IMR-90 (cell line): ENCODE measurements around the gene TMEM14B. TPM values are rescaled to one million over a fixed set of nuclear protein-coding genes. Genes with fewer than 3 reads are reported as not detected.

ENCODE experiments used
- ATAC-seq: fragments of 200-7000 bp; cut with Tn5 transposase; 2 replicates; pipeline ENCODE4 v1.9.1; 2020; ENCODE audit warnings: low read depth, mild to moderate bottlenecking, moderate library complexity
- BruUV-seq: library from RNA; stranded (reverse); fragments of 400-500 nt; replicated peaks from 2 replicates; lab custom pipeline; 2021; lab: Mats Ljungman, UMichigan
- CTCF ChIA-PET: fragments of 300-600 bp; formaldehyde crosslinking; extraction: SDS; loops from one replicate; lab custom pipeline; 2021; ENCODE audit warnings: antibody characterized with exemption; lab: Yijun Ruan, JAX
- POLR2A ChIA-PET: fragments of 300-600 bp; sonication (Branson Sonifier 250); formaldehyde crosslinking; loops from one replicate; lab custom pipeline; 2022; ENCODE audit warnings: antibody characterized with exemption; ENCODE audit not compliant: unreplicated experiment; lab: Charles Lee
- DNase-seq: peaks from one replicate; pipeline ENCODE4 v3.0.0; 2013
- H2AFZ ChIP-seq: replicated peaks from 2 replicates; pipeline ENCODE3; 2013; ENCODE audit warnings: low read length, mild to moderate bottlenecking; ENCODE audit not compliant: poor library complexity
- H2AK5ac ChIP-seq: 2 replicates; pipeline ENCODE4 v1.6.1; 2013; ENCODE audit warnings: low read depth, low read length, inconsistent platforms
- H2AK9ac ChIP-seq: replicated peaks from 2 replicates; pipeline ENCODE3; 2013; ENCODE audit warnings: mild to moderate bottlenecking, low read depth, low read length, moderate library complexity; ENCODE audit not compliant: poor library complexity
- H2BK120ac ChIP-seq: 2 replicates; pipeline ENCODE4 v1.6.1; 2013; ENCODE audit warnings: low read depth, low read length, inconsistent platforms
- H2BK15ac ChIP-seq: 3 replicates; pipeline ENCODE4 v1.6.1; 2013; ENCODE audit warnings: low read depth, low read length, inconsistent platforms
- H2BK20ac ChIP-seq: 2 replicates; pipeline ENCODE4 v1.6.1; 2013; ENCODE audit warnings: low read depth, mild to moderate bottlenecking, inconsistent platforms, low read length, moderate library complexity
- H2BK5ac ChIP-seq: 2 replicates; pipeline ENCODE4 v1.6.1; 2013; ENCODE audit warnings: mild to moderate bottlenecking, low read depth, low read length, inconsistent platforms; ENCODE audit not compliant: poor library complexity, severe bottlenecking
- H3K14ac ChIP-seq: replicated peaks from 2 replicates; pipeline ENCODE4 v1.6.1; 2013; ENCODE audit warnings: low read depth, low read length, inconsistent platforms
- H3K18ac ChIP-seq: 2 replicates; pipeline ENCODE4 v1.6.1; 2013; ENCODE audit warnings: low read depth, low read length, control low read depth
- H3K23ac ChIP-seq: 2 replicates; pipeline ENCODE4 v1.6.1; 2013; ENCODE audit warnings: low read depth, low read length, inconsistent platforms
- H3K27ac ChIP-seq: 2 replicates; pipeline ENCODE4 v1.5.1; 2013; ENCODE audit warnings: mild to moderate bottlenecking, control low read depth, low read length; ENCODE audit not compliant: insufficient read depth
- H3K27me3 ChIP-seq: 2 replicates; pipeline ENCODE4 v1.6.1; 2013; ENCODE audit warnings: low read length; ENCODE audit not compliant: control insufficient read depth, insufficient read depth
- H3K36me3 ChIP-seq: 2 replicates; pipeline ENCODE4 v1.6.1; 2013; ENCODE audit warnings: low read length, mixed read lengths; ENCODE audit not compliant: control insufficient read depth, insufficient read depth
- H3K4ac ChIP-seq: 2 replicates; pipeline ENCODE4 v1.6.1; 2013; ENCODE audit warnings: low read depth, low read length, inconsistent platforms
- H3K4me1 ChIP-seq: 2 replicates; pipeline ENCODE4 v1.6.1; 2013; ENCODE audit warnings: low read length, mixed read lengths; ENCODE audit not compliant: control insufficient read depth, insufficient read depth
- H3K4me2 ChIP-seq: 2 replicates; pipeline ENCODE4 v1.6.1; 2013; ENCODE audit warnings: low read depth, mild to moderate bottlenecking, control low read depth, low read length, moderate library complexity
- H3K4me3 ChIP-seq: 2 replicates; pipeline ENCODE4 v1.5.1; 2013; ENCODE audit warnings: low read depth, mild to moderate bottlenecking, control low read depth, low read length, moderate library complexity; ENCODE audit not compliant: insufficient read depth
- H3K56ac ChIP-seq: 2 replicates; pipeline ENCODE4 v1.6.1; 2013; ENCODE audit warnings: low read length, inconsistent platforms; ENCODE audit not compliant: insufficient read depth; ENCODE audit errors: extremely low read depth
- H3K79me1 ChIP-seq, 2 experiments: 2 replicates each; pipeline ENCODE4 v1.6.1; 2013; ENCODE audit warnings: low read length in 2 of 2, inconsistent platforms in 1 of 2, low read depth in 1 of 2
- H3K9ac ChIP-seq: 2 replicates; pipeline ENCODE4 v1.6.1; 2013; ENCODE audit warnings: low read depth, low read length, control low read depth
- H3K9me1 ChIP-seq: 2 replicates; pipeline ENCODE4 v1.6.1; 2013; ENCODE audit warnings: low read length, inconsistent platforms; ENCODE audit not compliant: insufficient read depth
- H3K9me3 ChIP-seq: 2 replicates; pipeline ENCODE4 v1.6.1; 2013; ENCODE audit warnings: low read length; ENCODE audit not compliant: control insufficient read depth, insufficient read depth
- H4K20me1 ChIP-seq: 2 replicates; pipeline ENCODE4 v1.6.1; 2013; ENCODE audit warnings: low read length, inconsistent platforms; ENCODE audit not compliant: insufficient read depth
- H4K5ac ChIP-seq: 2 replicates; pipeline ENCODE4 v1.6.1; 2013; ENCODE audit warnings: mild to moderate bottlenecking, low read depth, low read length, control low read depth
- H4K8ac ChIP-seq, 2 experiments: 2 replicates each; pipeline ENCODE4 v1.6.1; 2013; ENCODE audit warnings: low read depth in 2 of 2, low read length in 2 of 2, control low read depth in 1 of 2, inconsistent platforms in 1 of 2
- H4K91ac ChIP-seq: 2 replicates; pipeline ENCODE4 v1.6.1; 2013; ENCODE audit warnings: low read depth, low read length, inconsistent platforms; ENCODE audit not compliant: insufficient read depth
- MAFK ChIP-seq: IDR thresholded peaks from 2 replicates; pipeline ENCODE4 v1.6.1; 2012; ENCODE audit warnings: low read depth, low read length, improper control_type of control experiment
- POLR2A ChIP-seq: IDR thresholded peaks from 2 replicates; pipeline ENCODE4 v1.6.1; 2012; ENCODE audit warnings: mild to moderate bottlenecking, low read depth, low read length
- WGBS, 2 experiments: methylation state at CpG; one replicate each; pipeline versions ENCODE4 v1.1.5 to v1.1.7; 2013; ENCODE audit warnings: missing lambda C conversion rate in 2 of 2; ENCODE audit not compliant: insufficient read length in 1 of 2; ENCODE audit errors: extremely low coverage in 2 of 2; 5-methylcytosine and 5-hydroxymethylcytosine counted together
- dilution Hi-C: fragments of 300-500 bp; cut with HindIII; formaldehyde crosslinking; loops from one replicate; pipeline ENCODE4 v1.14.3; 2018; ENCODE audit warnings: low sequenced_read_pairs; ENCODE audit not compliant: unreplicated experiment
- in situ Hi-C: fragments of 300-500 bp; cut with MboI; formaldehyde crosslinking; loops from 3 replicates; pipeline ENCODE4 v1.14.3; 2019; ENCODE audit warnings: low sequenced_read_pairs, inconsistent platforms, mixed read lengths
- intact Hi-C: fragments of 100-400 bp; cut with micrococcal nuclease; formaldehyde crosslinking; loops from 2 replicates; pipeline ENCODE4 v1.10.0; 2022
- polyA plus RNA-seq, 3 experiments: library from polyadenylated mRNA; depleted of rRNA; stranded (reverse); fragments of >200 nt; gene quantifications; 2 replicates each; pipeline ENCODE4 v1.2.3, GENCODE V29; 2012; ENCODE audit warnings: low replicate concordance in 1 of 3
- total RNA-seq: library from RNA; depleted of rRNA; stranded (reverse); fragments of >200 nt; gene quantifications from 2 replicates; pipeline ENCODE4 v1.2.3, GENCODE V29; 2012

TMEM14B gene
- total and polyA plus RNA-seq, 2 of the 4 experiments (the other 2 are of a cell fraction): 66.5 to 81.4 TPM

DNA sequence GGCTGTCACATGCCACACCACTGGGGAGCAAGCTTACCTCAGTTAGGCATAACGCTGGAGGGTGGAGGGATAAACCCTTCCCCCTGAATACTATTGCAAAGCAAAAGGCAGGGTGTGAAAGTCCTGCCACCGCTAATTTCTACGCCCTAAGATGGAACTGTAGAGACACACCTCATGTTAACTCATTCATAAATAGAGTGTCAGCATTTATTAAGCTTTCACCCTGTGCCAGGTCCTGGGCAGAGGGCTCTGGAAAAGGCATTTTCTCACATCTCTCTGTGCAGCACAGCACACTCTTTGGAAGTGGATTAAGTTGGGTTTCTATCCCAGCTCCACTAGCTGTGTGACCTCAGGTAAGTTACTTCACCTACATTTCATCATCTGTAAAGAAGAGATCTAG, 21.8 kb downstream of the TMEM14B start:
- CTCF ChIA-PET: no interaction called here
- Histone ChIP-seq H2BK120ac (no peak overlapping the region), H3K9ac (no peak overlapping the region), H3K9me1 (0 out of 2 replicates have a peak, but pooled peaks cover 4% of the 10 kb centered on the region), H2BK20ac (no peak overlapping the region), H3K79me1 (no peaks in the 10 kb centered on the region), H3K27ac (no peak overlapping the region), H2AK5ac (no peak overlapping the region), H2AK9ac (no peak overlapping the region), H4K91ac (no peak overlapping the region), H4K20me1 (no peaks in the 10 kb centered on the region), H3K56ac (no peak overlapping the region), H2BK5ac (no peak overlapping the region), H4K5ac (no peak overlapping the region), H3K4me3 (no peak overlapping the region), H3K4me1 (no peaks in the 10 kb centered on the region), H4K8ac (no peak overlapping the region), H3K18ac (no peak overlapping the region), H3K27me3 (no peaks in the 10 kb centered on the region), H3K36me3 (peaks cover 9% of the 10 kb centered on the region), H2AFZ (no peak overlapping the region), H3K4me2 (no peak overlapping the region), H3K14ac (no peak overlapping the region), H3K23ac (no peak overlapping the region), H2BK15ac (no peak overlapping the region), H3K4ac (no peak overlapping the region), H3K9me3 (no peaks in the 10 kb centered on the region)
- POLR2A ChIA-PET: no interaction called here
- DNase-seq: no peak
- intact Hi-C loops (no loop called here), in situ Hi-C loops (no loop called here), dilution Hi-C loops (no loop called here)
- no CpG with 5 or more reads among the region's 3 CpGs for WGBS, 2 experiments
- no peak for ATAC-seq
- no TSS peak for BruUV-seq
- TF ChIP-seq MAFK (0 out of 2 replicates have a peak, but pooled peaks have one; percentile 7), POLR2A (no peak)
